HEK293T (cell line): ENCODE results near the gene ANKRD11.

Experiments used
- FOXK2 ChIP-seq: fragments of 450-650 bp; IDR thresholded peaks from 2 replicates; pipeline ENCODE4 v1.6.1; 2016; ENCODE audit warnings: mild to moderate bottlenecking
- FOXM1 ChIP-seq: fragments of 450-650 bp; IDR thresholded peaks from 2 replicates; pipeline ENCODE4 v1.6.1; 2017; ENCODE audit warnings: mild to moderate bottlenecking, borderline replicate concordance
- L3MBTL2 ChIP-seq: fragments of 450-650 bp; conservative IDR thresholded peaks from 2 replicates; pipeline ENCODE4 v1.6.1; 2016; ENCODE audit warnings: mild to moderate bottlenecking
- ZNF384 ChIP-seq: fragments of 450-650 bp; IDR thresholded peaks from 2 replicates; pipeline ENCODE4 v1.6.1; 2016

DNA sequence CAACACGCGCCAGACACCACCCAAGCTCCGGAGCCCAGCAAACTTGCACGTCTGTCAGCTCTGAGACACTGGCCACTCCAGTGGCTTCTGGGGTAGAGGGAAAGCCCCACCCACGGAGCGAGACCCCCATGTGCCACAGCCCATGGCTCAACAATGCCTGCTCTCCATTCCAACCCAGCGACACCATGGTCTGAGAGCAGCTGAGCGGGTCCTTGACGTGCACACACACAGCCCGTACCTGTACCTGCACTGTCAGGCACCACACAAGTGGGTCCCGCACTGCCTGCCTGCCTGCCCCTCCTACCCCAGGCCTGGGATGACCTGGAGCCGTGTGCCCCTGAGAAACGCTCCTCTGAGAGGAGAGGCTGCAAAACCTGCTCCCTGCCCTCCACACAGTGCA is 195.9 kb downstream of the ANKRD11 start:
- TF ChIP-seq FOXM1 = no peak
- TF ChIP-seq L3MBTL2 = no peak
- TF ChIP-seq FOXK2 = no peak
- no peak for TF ChIP-seq ZNF384
